Measurements from ENCODE around the gene TRABD2B. TPM values are rescaled to one million over a fixed set of nuclear protein-coding genes. Genes with fewer than 3 reads are reported as not detected.

Gene TRABD2B
- total and polyA plus RNA-seq, 2 of the 13 experiments (the other 11 are each of a cell fraction or from before 2014, with no cell fraction given), result 0.04 TPM; not detected in 1

DNA sequence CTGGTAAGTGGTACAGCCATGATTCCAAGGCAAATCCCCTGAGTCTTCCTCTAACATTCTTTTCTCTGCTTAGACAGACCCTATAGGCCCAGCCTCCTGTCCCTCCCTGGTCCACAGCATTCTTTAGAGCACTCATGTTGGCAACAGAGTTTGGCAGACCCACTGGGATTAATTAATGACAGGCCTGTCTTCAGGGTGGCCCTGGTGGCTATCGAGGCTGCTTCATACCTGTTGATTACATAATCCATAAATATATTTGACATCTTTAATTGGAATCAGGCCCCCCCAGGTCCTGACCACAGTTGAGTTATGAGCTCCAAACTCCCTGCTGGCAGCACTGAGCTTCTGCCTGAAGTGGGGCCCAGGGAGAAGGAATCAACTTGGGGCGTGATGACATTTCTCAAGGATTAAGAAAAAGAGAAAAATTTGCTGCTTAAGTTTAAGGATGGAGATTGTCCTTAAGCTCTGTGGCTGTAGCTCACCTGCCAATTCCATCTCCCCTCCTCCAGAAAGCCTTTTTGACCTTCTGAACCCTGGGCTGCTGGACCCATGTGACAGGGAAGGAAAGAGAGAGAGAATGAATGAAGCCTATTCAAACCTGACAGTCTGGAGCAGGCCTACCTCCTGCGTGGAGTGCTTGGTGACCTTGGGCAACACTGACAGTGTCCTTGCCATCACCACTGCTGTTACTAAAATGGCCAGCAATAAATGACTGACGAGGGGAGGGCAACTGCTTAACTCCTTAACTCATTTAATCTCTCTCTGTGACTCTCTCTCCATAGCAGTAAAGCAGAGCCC lies 156.6 kb downstream of the TRABD2B start (continued):
- TF ChIP-seq, protein P1, sequence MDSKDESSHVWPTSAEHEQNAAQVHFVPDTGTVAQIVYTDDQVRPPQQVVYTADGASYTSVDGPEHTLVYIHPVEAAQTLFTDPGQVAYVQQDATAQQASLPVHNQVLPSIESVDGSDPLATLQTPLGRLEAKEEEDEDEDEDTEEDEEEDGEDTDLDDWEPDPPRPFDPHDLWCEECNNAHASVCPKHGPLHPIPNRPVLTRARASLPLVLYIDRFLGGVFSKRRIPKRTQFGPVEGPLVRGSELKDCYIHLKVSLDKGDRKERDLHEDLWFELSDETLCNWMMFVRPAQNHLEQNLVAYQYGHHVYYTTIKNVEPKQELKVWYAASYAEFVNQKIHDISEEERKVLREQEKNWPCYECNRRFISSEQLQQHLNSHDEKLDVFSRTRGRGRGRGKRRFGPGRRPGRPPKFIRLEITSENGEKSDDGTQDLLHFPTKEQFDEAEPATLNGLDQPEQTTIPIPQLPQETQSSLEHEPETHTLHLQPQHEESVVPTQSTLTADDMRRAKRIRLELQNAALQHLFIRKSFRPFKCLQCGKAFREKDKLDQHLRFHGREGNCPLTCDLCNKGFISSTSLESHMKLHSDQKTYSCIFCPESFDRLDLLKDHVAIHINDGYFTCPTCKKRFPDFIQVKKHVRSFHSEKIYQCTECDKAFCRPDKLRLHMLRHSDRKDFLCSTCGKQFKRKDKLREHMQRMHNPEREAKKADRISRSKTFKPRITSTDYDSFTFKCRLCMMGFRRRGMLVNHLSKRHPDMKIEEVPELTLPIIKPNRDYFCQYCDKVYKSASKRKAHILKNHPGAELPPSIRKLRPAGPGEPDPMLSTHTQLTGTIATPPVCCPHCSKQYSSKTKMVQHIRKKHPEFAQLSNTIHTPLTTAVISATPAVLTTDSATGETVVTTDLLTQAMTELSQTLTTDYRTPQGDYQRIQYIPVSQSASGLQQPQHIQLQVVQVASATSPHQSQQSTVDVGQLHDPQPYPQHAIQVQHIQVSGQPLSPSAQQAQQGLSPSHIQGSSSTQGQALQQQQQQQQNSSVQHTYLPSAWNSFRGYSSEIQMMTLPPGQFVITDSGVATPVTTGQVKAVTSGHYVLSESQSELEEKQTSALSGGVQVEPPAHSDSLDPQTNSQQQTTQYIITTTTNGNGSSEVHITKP (CRISPR knock-in tag; IDR thresholded peaks at IDR 0.05; ENCODE audit: low read depth), result no peak
- TF ChIP-seq, protein P2, sequence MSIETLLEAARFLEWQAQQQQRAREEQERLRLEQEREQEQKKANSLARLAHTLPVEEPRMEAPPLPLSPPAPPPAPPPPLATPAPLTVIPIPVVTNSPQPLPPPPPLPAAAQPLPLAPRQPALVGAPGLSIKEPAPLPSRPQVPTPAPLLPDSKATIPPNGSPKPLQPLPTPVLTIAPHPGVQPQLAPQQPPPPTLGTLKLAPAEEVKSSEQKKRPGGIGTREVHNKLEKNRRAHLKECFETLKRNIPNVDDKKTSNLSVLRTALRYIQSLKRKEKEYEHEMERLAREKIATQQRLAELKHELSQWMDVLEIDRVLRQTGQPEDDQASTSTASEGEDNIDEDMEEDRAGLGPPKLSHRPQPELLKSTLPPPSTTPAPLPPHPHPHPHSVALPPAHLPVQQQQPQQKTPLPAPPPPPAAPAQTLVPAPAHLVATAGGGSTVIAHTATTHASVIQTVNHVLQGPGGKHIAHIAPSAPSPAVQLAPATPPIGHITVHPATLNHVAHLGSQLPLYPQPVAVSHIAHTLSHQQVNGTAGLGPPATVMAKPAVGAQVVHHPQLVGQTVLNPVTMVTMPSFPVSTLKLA (IDR thresholded peaks at IDR 0.05), result no peak
- no peak for TF ChIP-seq NCOR1 (IDR thresholded peaks at IDR 0.05; ENCODE audit: borderline replicate concordance, low read length)
- TF ChIP-seq ZNF138 (CRISPR knock-in tag; IDR thresholded peaks at IDR 0.05; ENCODE audit: low read depth), result no peak
- TF ChIP-seq, protein P3, sequence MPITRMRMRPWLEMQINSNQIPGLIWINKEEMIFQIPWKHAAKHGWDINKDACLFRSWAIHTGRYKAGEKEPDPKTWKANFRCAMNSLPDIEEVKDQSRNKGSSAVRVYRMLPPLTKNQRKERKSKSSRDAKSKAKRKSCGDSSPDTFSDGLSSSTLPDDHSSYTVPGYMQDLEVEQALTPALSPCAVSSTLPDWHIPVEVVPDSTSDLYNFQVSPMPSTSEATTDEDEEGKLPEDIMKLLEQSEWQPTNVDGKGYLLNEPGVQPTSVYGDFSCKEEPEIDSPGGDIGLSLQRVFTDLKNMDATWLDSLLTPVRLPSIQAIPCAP (CRISPR knock-in tag; IDR thresholded peaks at IDR 0.05; ENCODE audit: low read depth), result no peak
- no peak for TF ChIP-seq ZNF460 (CRISPR knock-in tag; IDR thresholded peaks at IDR 0.05; ENCODE audit: borderline replicate concordance)
- no peak for TF ChIP-seq RBM22 (optimal IDR thresholded peaks at IDR 0.05; ENCODE audit: low read length)
- TF ChIP-seq, protein P4, sequence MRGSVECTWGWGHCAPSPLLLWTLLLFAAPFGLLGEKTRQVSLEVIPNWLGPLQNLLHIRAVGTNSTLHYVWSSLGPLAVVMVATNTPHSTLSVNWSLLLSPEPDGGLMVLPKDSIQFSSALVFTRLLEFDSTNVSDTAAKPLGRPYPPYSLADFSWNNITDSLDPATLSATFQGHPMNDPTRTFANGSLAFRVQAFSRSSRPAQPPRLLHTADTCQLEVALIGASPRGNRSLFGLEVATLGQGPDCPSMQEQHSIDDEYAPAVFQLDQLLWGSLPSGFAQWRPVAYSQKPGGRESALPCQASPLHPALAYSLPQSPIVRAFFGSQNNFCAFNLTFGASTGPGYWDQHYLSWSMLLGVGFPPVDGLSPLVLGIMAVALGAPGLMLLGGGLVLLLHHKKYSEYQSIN (CRISPR knock-in tag; IDR thresholded peaks at IDR 0.05; ENCODE audit: borderline replicate concordance), result no peak
- no peak for TF ChIP-seq CHD2 (IDR thresholded peaks at IDR 0.05; ENCODE audit: low read depth, low read length)
- no peak for TF ChIP-seq DNMT1 (CRISPR knock-in tag; IDR thresholded peaks at IDR 0.05)
- TF ChIP-seq, protein P5, sequence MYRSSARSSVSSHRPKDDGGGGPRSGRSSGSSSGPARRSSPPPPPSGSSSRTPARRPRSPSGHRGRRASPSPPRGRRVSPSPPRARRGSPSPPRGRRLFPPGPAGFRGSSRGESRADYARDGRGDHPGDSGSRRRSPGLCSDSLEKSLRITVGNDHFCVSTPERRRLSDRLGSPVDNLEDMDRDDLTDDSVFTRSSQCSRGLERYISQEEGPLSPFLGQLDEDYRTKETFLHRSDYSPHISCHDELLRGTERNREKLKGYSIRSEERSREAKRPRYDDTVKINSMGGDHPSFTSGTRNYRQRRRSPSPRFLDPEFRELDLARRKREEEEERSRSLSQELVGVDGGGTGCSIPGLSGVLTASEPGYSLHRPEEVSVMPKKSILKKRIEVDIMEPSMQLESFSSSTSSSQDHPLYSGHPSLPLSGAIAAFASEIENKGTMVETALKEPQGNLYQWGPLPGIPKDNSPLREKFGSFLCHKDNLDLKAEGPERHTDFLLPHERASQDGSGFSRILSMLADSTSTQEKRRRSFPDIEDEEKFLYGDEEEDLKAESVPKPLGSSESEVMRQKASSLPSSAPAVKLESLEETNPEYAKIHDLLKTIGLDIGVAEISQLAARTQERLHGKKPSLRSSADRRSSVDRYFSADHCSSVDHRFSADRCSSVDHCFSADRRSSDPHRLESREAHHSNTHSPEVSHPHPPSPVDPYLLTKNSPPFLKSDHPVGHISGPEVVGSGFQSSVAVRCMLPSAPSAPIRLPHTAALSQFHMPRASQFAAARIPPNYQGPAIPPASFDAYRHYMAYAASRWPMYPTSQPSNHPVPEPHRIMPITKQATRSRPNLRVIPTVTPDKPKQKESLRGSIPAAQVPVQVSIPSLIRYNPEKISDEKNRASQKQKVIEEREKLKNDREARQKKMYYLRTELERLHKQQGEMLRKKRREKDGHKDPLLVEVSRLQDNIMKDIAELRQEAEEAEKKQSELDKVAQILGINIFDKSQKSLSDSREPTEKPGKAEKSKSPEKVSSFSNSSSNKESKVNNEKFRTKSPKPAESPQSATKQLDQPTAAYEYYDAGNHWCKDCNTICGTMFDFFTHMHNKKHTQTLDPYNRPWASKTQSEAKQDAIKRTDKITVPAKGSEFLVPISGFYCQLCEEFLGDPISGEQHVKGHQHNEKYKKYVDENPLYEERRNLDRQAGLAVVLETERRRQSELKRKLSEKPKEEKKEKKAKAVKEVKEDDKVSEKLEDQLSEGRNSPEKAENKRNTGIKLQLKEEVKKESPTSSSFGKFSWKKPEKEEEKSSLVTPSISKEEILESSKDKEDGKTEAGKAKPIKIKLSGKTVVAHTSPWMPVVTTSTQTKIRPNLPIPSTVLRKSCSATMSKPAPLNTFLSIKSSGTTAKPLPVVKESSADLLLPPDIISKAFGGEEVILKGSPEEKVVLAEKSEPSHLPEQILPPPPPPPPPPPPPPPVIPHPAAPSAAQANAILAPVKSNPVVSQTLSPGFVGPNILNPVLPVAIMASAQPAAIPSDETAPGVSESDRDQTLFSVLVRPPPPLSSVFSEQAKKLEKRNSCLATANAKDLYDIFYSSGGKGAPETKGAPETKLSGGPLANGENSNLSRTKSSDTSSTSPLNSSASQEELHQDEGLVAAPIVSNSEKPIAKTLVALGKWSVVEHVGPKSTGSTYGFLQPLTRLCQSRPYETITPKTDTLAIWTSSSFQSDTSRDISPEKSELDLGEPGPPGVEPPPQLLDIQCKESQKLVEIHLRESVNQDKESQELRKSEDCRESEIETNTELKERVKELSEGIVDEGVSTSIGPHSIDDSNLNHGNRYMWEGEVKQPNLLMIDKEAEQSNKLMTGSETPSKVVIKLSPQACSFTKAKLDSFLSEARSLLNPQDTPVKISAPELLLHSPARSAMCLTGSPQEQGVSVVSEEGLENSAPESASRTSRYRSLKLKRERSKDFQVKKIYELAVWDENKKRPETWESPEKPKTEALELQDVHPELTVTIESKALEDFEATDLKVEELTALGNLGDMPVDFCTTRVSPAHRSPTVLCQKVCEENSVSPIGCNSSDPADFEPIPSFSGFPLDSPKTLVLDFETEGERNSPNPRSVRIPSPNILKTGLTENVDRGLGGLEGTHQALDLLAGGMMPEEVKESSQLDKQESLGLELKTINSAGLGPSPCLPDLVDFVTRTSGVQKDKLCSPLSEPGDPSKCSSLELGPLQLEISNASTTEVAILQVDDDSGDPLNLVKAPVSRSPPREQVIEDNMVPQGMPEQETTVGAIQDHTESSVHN (CRISPR knock-in tag; IDR thresholded peaks at IDR 0.05), result no peak
